NB4 (cell line): ENCODE data around the gene P2RX6.

Experiments
- DNase-seq: peaks from one replicate; pipeline ENCODE4 v3.0.0; 2010; ENCODE audit warnings: low read depth
- H3K4me3 ChIP-seq: one replicate; pipeline ENCODE4 v1.5.1; 2011; ENCODE audit warnings: mild to moderate bottlenecking, low read depth, low read length, moderate library complexity
- CTCF ChIP-seq: IDR thresholded peaks from one replicate; pipeline ENCODE4 v1.5.1; 2012; ENCODE audit warnings: low read depth, low read length
- MAX ChIP-seq: IDR thresholded peaks from 2 replicates; pipeline ENCODE4 v1.6.1; 2011; ENCODE audit warnings: low read depth, low read length
- MYC ChIP-seq: IDR thresholded peaks from 2 replicates; pipeline ENCODE4 v1.6.1; 2011; ENCODE audit warnings: low read depth, low read length
- POLR2A ChIP-seq: IDR thresholded peaks from 2 replicates; pipeline ENCODE4 v1.6.1; 2011; ENCODE audit warnings: mild to moderate bottlenecking; ENCODE audit not compliant: insufficient read length; ENCODE audit errors: extremely low read depth

Gene P2RX6

GRCh38 chr22:21051831-21052400, 37.0 kb downstream of the P2RX6 start:
- no peak overlapping the region for H3K4me3 ChIP-seq
- TF ChIP-seq MYC (no peak), POLR2A (no peak), CTCF (no peak), MAX (no peak)
- DNase-seq: no peak

GRCh38 chr22:21052715-21053459, 37.9 kb downstream of the P2RX6 start:
- TF ChIP-seq CTCF (no peak), MAX (no peak), POLR2A (no peak), MYC (no peak)
- DNase-seq: no peak
- H3K4me3 ChIP-seq: no peak overlapping the region

- DNase-seq: no peak
- H3K4me3 ChIP-seq: no peak overlapping the region
- TF ChIP-seq CTCF (no peak), MAX (no peak), POLR2A (no peak), MYC (no peak)
Measured at GRCh38 chr22:21054046-21054713, 39.2 kb downstream of the P2RX6 start.

GRCh38 chr22:21054714-21055563, 40.0 kb downstream of the P2RX6 start:
- no peak for DNase-seq
- H3K4me3 ChIP-seq: no peak overlapping the region
- TF ChIP-seq CTCF (no peak), MYC (no peak), POLR2A (no peak), MAX (no peak)

GRCh38 chr22:21055564-21055834, 40.5 kb downstream of the P2RX6 start:
- H3K4me3 ChIP-seq: no peak overlapping the region
- no peak for TF ChIP-seq POLR2A
- TF ChIP-seq CTCF: no peak
- TF ChIP-seq MAX: no peak
- no peak for TF ChIP-seq MYC
- no peak for DNase-seq
